ENCODE results near the gene ARHGEF12.
A peak's percentile ranks its signal among the peaks of the same experiment; 100 is the strongest.

Gene ARHGEF12

GRCh38 chr11:120424185-120424969, 88.2 kb downstream of the ARHGEF12 start:
- no peak for DNase-seq (ENCODE audit: low read depth, low spot score)
- no peaks in the 10 kb centered on the region for H3K27me3 ChIP-seq (ENCODE audit: control insufficient read depth, insufficient read depth, low read length)
- H3K9me3 ChIP-seq (ENCODE audit: control insufficient read depth, insufficient read depth, low read length) = no peaks in the 10 kb centered on the region
- no peak overlapping the region for H3K4me3 ChIP-seq (ENCODE audit: low read length)
- H3K36me3 ChIP-seq (ENCODE audit: control insufficient read depth, insufficient read depth, low read length) = no peaks in the 10 kb centered on the region
- WGBS (ENCODE audit: insufficient coverage, insufficient read length) = no CpG with 5 or more reads among the region's 3 CpGs
- no peak overlapping the region for H3K27ac ChIP-seq (ENCODE audit: low read length)
- H3K4me1 ChIP-seq (ENCODE audit: control insufficient read depth, insufficient read depth, low read length) = no peaks in the 10 kb centered on the region

GRCh38 chr11:120424970-120425332, 88.7 kb downstream of the ARHGEF12 start:
- H3K27me3 ChIP-seq (ENCODE audit: control insufficient read depth, insufficient read depth, low read length) = no peaks in the 10 kb centered on the region
- no peaks in the 10 kb centered on the region for H3K36me3 ChIP-seq (ENCODE audit: control insufficient read depth, insufficient read depth, low read length)
- no CpG with 5 or more reads among the region's 3 CpGs for WGBS (ENCODE audit: insufficient coverage, insufficient read length)
- H3K4me1 ChIP-seq (ENCODE audit: control insufficient read depth, insufficient read depth, low read length) = no peaks in the 10 kb centered on the region
- H3K27ac ChIP-seq (ENCODE audit: low read length) = no peak overlapping the region
- no peaks in the 10 kb centered on the region for H3K9me3 ChIP-seq (ENCODE audit: control insufficient read depth, insufficient read depth, low read length)
- no peak for DNase-seq (ENCODE audit: low read depth, low spot score)
- H3K4me3 ChIP-seq (ENCODE audit: low read length) = no peak overlapping the region

- no peaks in the 10 kb centered on the region for H3K36me3 ChIP-seq (ENCODE audit: control insufficient read depth, insufficient read depth, low read length)
- H3K27me3 ChIP-seq (ENCODE audit: control insufficient read depth, insufficient read depth, low read length) = no peaks in the 10 kb centered on the region
- DNase-seq (ENCODE audit: low read depth, low spot score) = no peak
- H3K4me1 ChIP-seq (ENCODE audit: control insufficient read depth, insufficient read depth, low read length) = no peaks in the 10 kb centered on the region
- no CpG with 5 or more reads among the region's 3 CpGs for WGBS (ENCODE audit: insufficient coverage, insufficient read length)
- H3K27ac ChIP-seq (ENCODE audit: low read length) = no peak overlapping the region
- no peaks in the 10 kb centered on the region for H3K9me3 ChIP-seq (ENCODE audit: control insufficient read depth, insufficient read depth, low read length)
- no peak overlapping the region for H3K4me3 ChIP-seq (ENCODE audit: low read length)
Measured at GRCh38 chr11:120425527-120425926, 89.3 kb downstream of the ARHGEF12 start.

- no peaks in the 10 kb centered on the region for H3K27me3 ChIP-seq (ENCODE audit: control insufficient read depth, insufficient read depth, low read length)
- H3K4me3 ChIP-seq (ENCODE audit: low read length) = no peak overlapping the region
- no peaks in the 10 kb centered on the region for H3K36me3 ChIP-seq (ENCODE audit: control insufficient read depth, insufficient read depth, low read length)
- H3K9me3 ChIP-seq (ENCODE audit: control insufficient read depth, insufficient read depth, low read length) = no peaks in the 10 kb centered on the region
- no peaks in the 10 kb centered on the region for H3K4me1 ChIP-seq (ENCODE audit: control insufficient read depth, insufficient read depth, low read length)
- no peak overlapping the region for H3K27ac ChIP-seq (ENCODE audit: low read length)
- no peak for DNase-seq (ENCODE audit: low read depth, low spot score)
Measured at GRCh38 chr11:120430146-120430545, 93.9 kb downstream of the ARHGEF12 start.

- Histone ChIP-seq H3K27me3 (ENCODE audit: control insufficient read depth, insufficient read depth, low read length) (no peaks in the 10 kb centered on the region), H3K4me1 (ENCODE audit: control insufficient read depth, insufficient read depth, low read length) (no peaks in the 10 kb centered on the region), H3K27ac (ENCODE audit: low read length) (no peak overlapping the region), H3K9me3 (ENCODE audit: control insufficient read depth, insufficient read depth, low read length) (no peaks in the 10 kb centered on the region), H3K4me3 (ENCODE audit: low read length) (no peak overlapping the region), H3K36me3 (ENCODE audit: control insufficient read depth, insufficient read depth, low read length) (no peaks in the 10 kb centered on the region)
- no CpG with 5 or more reads among the region's 3 CpGs for WGBS (ENCODE audit: insufficient coverage, insufficient read length)
- peak; percentile 9 for DNase-seq (ENCODE audit: low read depth, low spot score)
Measured at GRCh38 chr11:120431633-120432032, 95.4 kb downstream of the ARHGEF12 start.

GRCh38 chr11:120432056-120433018, 96.1 kb downstream of the ARHGEF12 start:
- no peak for DNase-seq (ENCODE audit: low read depth, low spot score)

GRCh38 chr11:120441592-120441991, 105.4 kb downstream of the ARHGEF12 start:
- DNase-seq (ENCODE audit: low read depth, low spot score) = no peak
- Histone ChIP-seq H3K27me3 (ENCODE audit: control insufficient read depth, insufficient read depth, low read length) (no peaks in the 10 kb centered on the region), H3K36me3 (ENCODE audit: control insufficient read depth, insufficient read depth, low read length) (no peaks in the 10 kb centered on the region; the same call in 1 of the 2 replicates), H3K9me3 (ENCODE audit: control insufficient read depth, insufficient read depth, low read length) (no peaks in the 10 kb centered on the region), H3K27ac (ENCODE audit: low read length) (no peak overlapping the region), H3K4me1 (ENCODE audit: control insufficient read depth, insufficient read depth, low read length) (no peaks in the 10 kb centered on the region), H3K4me3 (ENCODE audit: low read length) (no peak overlapping the region)
- no CpG with 5 or more reads among the region's 5 CpGs for WGBS (ENCODE audit: insufficient coverage, insufficient read length)

More at GRCh38 chr11:120432056-120433018, 96.1 kb downstream of the ARHGEF12 start:
- Histone ChIP-seq H3K27me3 (ENCODE audit: control insufficient read depth, insufficient read depth, low read length) (no peaks in the 10 kb centered on the region), H3K4me1 (ENCODE audit: control insufficient read depth, insufficient read depth, low read length) (no peaks in the 10 kb centered on the region), H3K9me3 (ENCODE audit: control insufficient read depth, insufficient read depth, low read length) (no peaks in the 10 kb centered on the region), H3K36me3 (ENCODE audit: control insufficient read depth, insufficient read depth, low read length) (no peaks in the 10 kb centered on the region), H3K4me3 (ENCODE audit: low read length) (no peak overlapping the region), H3K27ac (ENCODE audit: low read length) (no peak overlapping the region)
- 100% methylated on average over 2 of the region's 4 CpGs for WGBS (ENCODE audit: insufficient coverage, insufficient read length)

- H3K4me3 ChIP-seq (ENCODE audit: low read length) = no peak overlapping the region
- whole genome bisulfite sequencing (ENCODE audit: insufficient coverage, insufficient read length) = no CpG with 5 or more reads among the region's 3 CpGs
- H3K27ac ChIP-seq (ENCODE audit: low read length) = no peak overlapping the region
- no peak for DNase-seq (ENCODE audit: low read depth, low spot score)
- no peaks in the 10 kb centered on the region; the same call in 1 of the 2 replicates for H3K36me3 ChIP-seq (ENCODE audit: control insufficient read depth, insufficient read depth, low read length)
- H3K4me1 ChIP-seq (ENCODE audit: control insufficient read depth, insufficient read depth, low read length) = no peaks in the 10 kb centered on the region
- no peaks in the 10 kb centered on the region for H3K27me3 ChIP-seq (ENCODE audit: control insufficient read depth, insufficient read depth, low read length)
- no peaks in the 10 kb centered on the region for H3K9me3 ChIP-seq (ENCODE audit: control insufficient read depth, insufficient read depth, low read length)
Measured at GRCh38 chr11:120442031-120442430, 105.8 kb downstream of the ARHGEF12 start.

- H3K4me1 ChIP-seq (ENCODE audit: control insufficient read depth, insufficient read depth, low read length) = no peaks in the 10 kb centered on the region
- no peak overlapping the region for H3K27ac ChIP-seq (ENCODE audit: low read length)
- DNase-seq (ENCODE audit: low read depth, low spot score) = no peak
- no peaks in the 10 kb centered on the region; the same call in 1 of the 2 replicates for H3K36me3 ChIP-seq (ENCODE audit: control insufficient read depth, insufficient read depth, low read length)
- H3K9me3 ChIP-seq (ENCODE audit: control insufficient read depth, insufficient read depth, low read length) = no peaks in the 10 kb centered on the region
- H3K27me3 ChIP-seq (ENCODE audit: control insufficient read depth, insufficient read depth, low read length) = no peaks in the 10 kb centered on the region
- 100% methylated on average over 1 of the region's 7 CpGs for WGBS (ENCODE audit: insufficient coverage, insufficient read length)
- H3K4me3 ChIP-seq (ENCODE audit: low read length) = no peak overlapping the region
Measured at GRCh38 chr11:120446802-120447201, 110.6 kb downstream of the ARHGEF12 start.

GRCh38 chr11:120448240-120448639, 112.0 kb downstream of the ARHGEF12 start:
- WGBS (ENCODE audit: insufficient coverage, insufficient read length) = no CpG with 5 or more reads among the region's 3 CpGs
- no peaks in the 10 kb centered on the region for H3K9me3 ChIP-seq (ENCODE audit: control insufficient read depth, insufficient read depth, low read length)
- DNase-seq (ENCODE audit: low read depth, low spot score) = no peak
- H3K27me3 ChIP-seq (ENCODE audit: control insufficient read depth, insufficient read depth, low read length) = no peaks in the 10 kb centered on the region
- no peak overlapping the region for H3K27ac ChIP-seq (ENCODE audit: low read length)
- no peaks in the 10 kb centered on the region for H3K4me1 ChIP-seq (ENCODE audit: control insufficient read depth, insufficient read depth, low read length)
- no peak overlapping the region for H3K4me3 ChIP-seq (ENCODE audit: low read length)
- H3K36me3 ChIP-seq (ENCODE audit: control insufficient read depth, insufficient read depth, low read length) = peaks cover 2% of the 10 kb centered on the region; the same call in 1 of the 2 replicates

Data from iPS DF 6.9 (cell line).